Measurements from ENCODE around the gene PABPN1. TPM values are rescaled to one million over a fixed set of nuclear protein-coding genes. Genes with fewer than 3 reads are reported as not detected.

The PABPN1 gene
- polyA plus RNA-seq, 2 of the 4 experiments (the other 2 are of a cell fraction), result 157 to 197 TPM

- POLR2A ChIA-PET, result no interaction called here
- 35% methylated on average over 2 of the region's 2 CpGs for WGBS (ENCODE audit: missing lambda C conversion rate)
- CTCF ChIA-PET, result interaction anchor here (7.3 kb wide), 1 partner anchor 12 kb away, joined by 30 read pairs; no protein-coding TSS in a partner anchor
Measured at GRCh38 chr14:23372509-23372908, 51.3 kb downstream of the PABPN1 start, which contains the start of gene IL25. Gene IL25 (plus strand): TSS chr14:23372809.

DNA sequence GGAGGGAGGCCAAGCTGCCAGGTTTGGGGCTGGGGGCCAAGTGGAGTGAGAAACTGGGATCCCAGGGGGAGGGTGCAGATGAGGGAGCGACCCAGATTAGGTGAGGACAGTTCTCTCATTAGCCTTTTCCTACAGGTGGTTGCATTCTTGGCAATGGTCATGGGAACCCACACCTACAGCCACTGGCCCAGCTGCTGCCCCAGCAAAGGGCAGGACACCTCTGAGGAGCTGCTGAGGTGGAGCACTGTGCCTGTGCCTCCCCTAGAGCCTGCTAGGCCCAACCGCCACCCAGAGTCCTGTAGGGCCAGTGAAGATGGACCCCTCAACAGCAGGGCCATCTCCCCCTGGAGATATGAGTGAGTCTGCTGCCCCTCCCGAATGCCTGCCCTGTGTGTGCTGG lies 51.8 kb downstream of the PABPN1 start:
- no peak overlapping the region for H3K4me2 ChIP-seq
- WGBS (ENCODE audit: missing lambda C conversion rate), result 41% methylated on average over 3 of the region's 3 CpGs
- H3K4me3 ChIP-seq, result no peak overlapping the region
- CTCF ChIA-PET, result interaction anchor here (7.3 to 7.9 kb wide), 2 partner anchors 11 to 13 kb away, joined by 30 to 80 read pairs; no protein-coding TSS in a partner anchor
- TF ChIP-seq BCL3 (IDR thresholded peaks at IDR 0.05) (no peak), TFCP2L1 (CRISPR knock-in tag; IDR thresholded peaks at IDR 0.05) (no peak), CBX8 (IDR thresholded peaks at IDR 0.05) (no peak)
- POLR2A ChIA-PET, result no interaction called here
- no peaks in the 10 kb centered on the region for H3K4me1 ChIP-seq
- H3K27ac ChIP-seq, result no peak overlapping the region
- no peaks in the 10 kb centered on the region for H3K9me3 ChIP-seq
- ATAC-seq, result no peak
- FAIRE-seq, result no peak
- DNase-seq (ENCODE audit: low read depth in 1 of 2, low spot score in 1 of 2), result no peak

More at GRCh38 chr14:23372509-23372908, 51.3 kb downstream of the PABPN1 start, which contains the start of gene IL25:
- TF ChIP-seq ZFP36 (IDR thresholded peaks at IDR 0.05; ENCODE audit: borderline replicate concordance, partially characterized antibody) (no peak), CTCF (IDR thresholded peaks at IDR 0.05) (no peak), POLR2AphosphoS2 (conservative IDR thresholded peaks at IDR 0.05; ENCODE audit: low read length) (no peak), RCOR1 (IDR thresholded peaks at IDR 0.05; ENCODE audit: low read depth, low read length) (no peak), RFX5 (IDR thresholded peaks at IDR 0.05) (no peak), JUNB (IDR thresholded peaks at IDR 0.05) (no peak), JUN (IDR thresholded peaks at IDR 0.05) (no peak), EHMT2 (IDR thresholded peaks at IDR 0.05; ENCODE audit: low read depth) (no peak), MAZ (IDR thresholded peaks at IDR 0.05; ENCODE audit: borderline replicate concordance, low read depth, low read length) (no peak)
- TF ChIP-seq, protein P1, sequence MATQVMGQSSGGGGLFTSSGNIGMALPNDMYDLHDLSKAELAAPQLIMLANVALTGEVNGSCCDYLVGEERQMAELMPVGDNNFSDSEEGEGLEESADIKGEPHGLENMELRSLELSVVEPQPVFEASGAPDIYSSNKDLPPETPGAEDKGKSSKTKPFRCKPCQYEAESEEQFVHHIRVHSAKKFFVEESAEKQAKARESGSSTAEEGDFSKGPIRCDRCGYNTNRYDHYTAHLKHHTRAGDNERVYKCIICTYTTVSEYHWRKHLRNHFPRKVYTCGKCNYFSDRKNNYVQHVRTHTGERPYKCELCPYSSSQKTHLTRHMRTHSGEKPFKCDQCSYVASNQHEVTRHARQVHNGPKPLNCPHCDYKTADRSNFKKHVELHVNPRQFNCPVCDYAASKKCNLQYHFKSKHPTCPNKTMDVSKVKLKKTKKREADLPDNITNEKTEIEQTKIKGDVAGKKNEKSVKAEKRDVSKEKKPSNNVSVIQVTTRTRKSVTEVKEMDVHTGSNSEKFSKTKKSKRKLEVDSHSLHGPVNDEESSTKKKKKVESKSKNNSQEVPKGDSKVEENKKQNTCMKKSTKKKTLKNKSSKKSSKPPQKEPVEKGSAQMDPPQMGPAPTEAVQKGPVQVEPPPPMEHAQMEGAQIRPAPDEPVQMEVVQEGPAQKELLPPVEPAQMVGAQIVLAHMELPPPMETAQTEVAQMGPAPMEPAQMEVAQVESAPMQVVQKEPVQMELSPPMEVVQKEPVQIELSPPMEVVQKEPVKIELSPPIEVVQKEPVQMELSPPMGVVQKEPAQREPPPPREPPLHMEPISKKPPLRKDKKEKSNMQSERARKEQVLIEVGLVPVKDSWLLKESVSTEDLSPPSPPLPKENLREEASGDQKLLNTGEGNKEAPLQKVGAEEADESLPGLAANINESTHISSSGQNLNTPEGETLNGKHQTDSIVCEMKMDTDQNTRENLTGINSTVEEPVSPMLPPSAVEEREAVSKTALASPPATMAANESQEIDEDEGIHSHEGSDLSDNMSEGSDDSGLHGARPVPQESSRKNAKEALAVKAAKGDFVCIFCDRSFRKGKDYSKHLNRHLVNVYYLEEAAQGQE (IDR thresholded peaks at IDR 0.05), result no peak
- no peak for ATAC-seq
- FAIRE-seq, result no peak
- no peak within 1 kb of the TSS for H3K27ac ChIP-seq
- DNase-seq (ENCODE audit: low read depth in 1 of 2, low spot score in 1 of 2), result no peak
- no peaks in the 10 kb centered on the region for H3K9me3 ChIP-seq
- no peaks in the 10 kb centered on the region for H3K4me1 ChIP-seq
- H3K4me2 ChIP-seq, result no peak within 1 kb of the TSS
- no peak within 1 kb of the TSS for H3K4me3 ChIP-seq

Other genes with a start within 250 kb of the PABPN1 start
- 126 and 140 TPM in 2 replicates for gene ACIN1, start 226.3 kb upstream of the PABPN1 start, polyA plus RNA-seq (2011; rRNA removed)
- gene ACIN1, start 226.3 kb upstream of the PABPN1 start, polyA plus RNA-seq (2017; fragmentation: RNase III; extraction: RNeasy Plus Mini Kit Qiagen cat#74134 plus additional on column Dnase treatment), result 144 to 150 TPM (median 147 TPM) in 3 replicates
- 82.5 and 107 TPM in 2 replicates for gene C14orf119, start 226.0 kb upstream of the PABPN1 start, polyA plus RNA-seq (2011; rRNA removed)
- gene C14orf119, start 226.0 kb upstream of the PABPN1 start, polyA plus RNA-seq (2017; fragmentation: RNase III; extraction: RNeasy Plus Mini Kit Qiagen cat#74134 plus additional on column Dnase treatment), result 94.8 to 102 TPM (median 99.2 TPM) in 3 replicates
- 0.03 TPM in 1 of 2 replicates, not detected in the other for gene CIROP, start 216.5 kb upstream of the PABPN1 start, polyA plus RNA-seq (2011; rRNA removed)
- not detected in 3 replicates for gene CIROP, start 216.5 kb upstream of the PABPN1 start, polyA plus RNA-seq (2017; fragmentation: RNase III; extraction: RNeasy Plus Mini Kit Qiagen cat#74134 plus additional on column Dnase treatment)
- gene CEBPE, start 202.2 kb upstream of the PABPN1 start, polyA plus RNA-seq (2011; rRNA removed), result not detected in 2 replicates
- gene CEBPE, start 202.2 kb upstream of the PABPN1 start, polyA plus RNA-seq (2017; fragmentation: RNase III; extraction: RNeasy Plus Mini Kit Qiagen cat#74134 plus additional on column Dnase treatment), result 0.05 TPM in 1 of 3 replicates, not detected in the others
- 0.28 and 0.45 TPM in 2 replicates for gene SLC7A8, start 137.8 kb upstream of the PABPN1 start, polyA plus RNA-seq (2011; rRNA removed)
- 0.35 to 0.49 TPM (median 0.39 TPM) in 3 replicates for gene SLC7A8, start 137.8 kb upstream of the PABPN1 start, polyA plus RNA-seq (2017; fragmentation: RNase III; extraction: RNeasy Plus Mini Kit Qiagen cat#74134 plus additional on column Dnase treatment)
- gene RNF212B, start 83.5 kb upstream of the PABPN1 start, polyA plus RNA-seq (2011; rRNA removed), result not detected in 2 replicates
- gene RNF212B, start 83.5 kb upstream of the PABPN1 start, polyA plus RNA-seq (2017; fragmentation: RNase III; extraction: RNeasy Plus Mini Kit Qiagen cat#74134 plus additional on column Dnase treatment), result not detected in 3 replicates
- 9.2 and 11.7 TPM in 2 replicates for gene HOMEZ, start 35.3 kb upstream of the PABPN1 start, polyA plus RNA-seq (2011; rRNA removed)
- 7.7 to 8.8 TPM (median 8.4 TPM) in 3 replicates for gene HOMEZ, start 35.3 kb upstream of the PABPN1 start, polyA plus RNA-seq (2017; fragmentation: RNase III; extraction: RNeasy Plus Mini Kit Qiagen cat#74134 plus additional on column Dnase treatment)
- 11.1 and 12.4 TPM in 2 replicates for gene PPP1R3E, start 18.6 kb upstream of the PABPN1 start, polyA plus RNA-seq (2011; rRNA removed)
- gene PPP1R3E, start 18.6 kb upstream of the PABPN1 start, polyA plus RNA-seq (2017; fragmentation: RNase III; extraction: RNeasy Plus Mini Kit Qiagen cat#74134 plus additional on column Dnase treatment), result 5.3 to 7.5 TPM (median 6.8 TPM) in 3 replicates
- 17.8 and 20.8 TPM in 2 replicates for gene BCL2L2, start 14.6 kb upstream of the PABPN1 start, polyA plus RNA-seq (2011; rRNA removed)
- 24.7 to 25.4 TPM (median 25.2 TPM) in 3 replicates for gene BCL2L2, start 14.6 kb upstream of the PABPN1 start, polyA plus RNA-seq (2017; fragmentation: RNase III; extraction: RNeasy Plus Mini Kit Qiagen cat#74134 plus additional on column Dnase treatment)
- 3.5 and 4.6 TPM in 2 replicates for gene SLC22A17, start 31.4 kb downstream of the PABPN1 start, polyA plus RNA-seq (2011; rRNA removed)
- gene SLC22A17, start 31.4 kb downstream of the PABPN1 start, polyA plus RNA-seq (2017; fragmentation: RNase III; extraction: RNeasy Plus Mini Kit Qiagen cat#74134 plus additional on column Dnase treatment), result 6.3 to 9.6 TPM (median 8.4 TPM) in 3 replicates
- gene EFS, start 43.7 kb downstream of the PABPN1 start, polyA plus RNA-seq (2011; rRNA removed), result not detected in 2 replicates
- gene EFS, start 43.7 kb downstream of the PABPN1 start, polyA plus RNA-seq (2017; fragmentation: RNase III; extraction: RNeasy Plus Mini Kit Qiagen cat#74134 plus additional on column Dnase treatment), result not detected in 3 replicates
- not detected in 2 replicates for gene IL25, start 51.4 kb downstream of the PABPN1 start, polyA plus RNA-seq (2011; rRNA removed)
- not detected in 3 replicates for gene IL25, start 51.4 kb downstream of the PABPN1 start, polyA plus RNA-seq (2017; fragmentation: RNase III; extraction: RNeasy Plus Mini Kit Qiagen cat#74134 plus additional on column Dnase treatment)
- not detected in 2 replicates for gene CMTM5, start 55.6 kb downstream of the PABPN1 start, polyA plus RNA-seq (2011; rRNA removed)
- not detected in 3 replicates for gene CMTM5, start 55.6 kb downstream of the PABPN1 start, polyA plus RNA-seq (2017; fragmentation: RNase III; extraction: RNeasy Plus Mini Kit Qiagen cat#74134 plus additional on column Dnase treatment)
- not detected in 2 replicates for gene MYH6, start 86.8 kb downstream of the PABPN1 start, polyA plus RNA-seq (2011; rRNA removed)
- gene MYH6, start 86.8 kb downstream of the PABPN1 start, polyA plus RNA-seq (2017; fragmentation: RNase III; extraction: RNeasy Plus Mini Kit Qiagen cat#74134 plus additional on column Dnase treatment), result not detected in 3 replicates
- gene MYH7, start 114.2 kb downstream of the PABPN1 start, polyA plus RNA-seq (2011; rRNA removed), result not detected in 2 replicates
- gene MYH7, start 114.2 kb downstream of the PABPN1 start, polyA plus RNA-seq (2017; fragmentation: RNase III; extraction: RNeasy Plus Mini Kit Qiagen cat#74134 plus additional on column Dnase treatment), result not detected in 3 replicates
- 99.5 and 108 TPM in 2 replicates for gene NGDN, start 148.2 kb downstream of the PABPN1 start, polyA plus RNA-seq (2011; rRNA removed)
- gene NGDN, start 148.2 kb downstream of the PABPN1 start, polyA plus RNA-seq (2017; fragmentation: RNase III; extraction: RNeasy Plus Mini Kit Qiagen cat#74134 plus additional on column Dnase treatment), result 62.9 to 68.3 TPM (median 63.5 TPM) in 3 replicates
- 0.34 and 0.66 TPM in 2 replicates for gene ZFHX2, start 230.3 kb downstream of the PABPN1 start, polyA plus RNA-seq (2011; rRNA removed)
- 0.88 to 1.3 TPM (median 1.1 TPM) in 3 replicates for gene ZFHX2, start 230.3 kb downstream of the PABPN1 start, polyA plus RNA-seq (2017; fragmentation: RNase III; extraction: RNeasy Plus Mini Kit Qiagen cat#74134 plus additional on column Dnase treatment)
- gene THTPA, start 234.8 kb downstream of the PABPN1 start, polyA plus RNA-seq (2011; rRNA removed), result 8.1 and 15.3 TPM in 2 replicates
- 21.0 to 24.0 TPM (median 23.9 TPM) in 3 replicates for gene THTPA, start 234.8 kb downstream of the PABPN1 start, polyA plus RNA-seq (2017; fragmentation: RNase III; extraction: RNeasy Plus Mini Kit Qiagen cat#74134 plus additional on column Dnase treatment)
- 83.7 and 122 TPM in 2 replicates for gene AP1G2, start 246.3 kb downstream of the PABPN1 start, polyA plus RNA-seq (2011; rRNA removed)
- 60.3 to 83.9 TPM (median 80.6 TPM) in 3 replicates for gene AP1G2, start 246.3 kb downstream of the PABPN1 start, polyA plus RNA-seq (2017; fragmentation: RNase III; extraction: RNeasy Plus Mini Kit Qiagen cat#74134 plus additional on column Dnase treatment)